Psoas muscle (tissue), 8 donors: ENCODE measurements around the gene DNPH1. TPM values are rescaled to one million over a fixed set of nuclear protein-coding genes. Genes with fewer than 3 reads are reported as not detected.

Experiments
- ATAC-seq, 4 donors: fragments of 200-7000 bp; cut with Tn5 transposase; one replicate each; pipeline ENCODE4 v1.9.1; 2020; ENCODE audit warnings: moderate library complexity in 3 of 4, mild to moderate bottlenecking in 2 of 4
- DNase-seq, 2 donors: peaks; one replicate each; pipeline ENCODE4 v3.0.0-alpha.2; 2020
- H3K27ac ChIP-seq: fragments of 200-600 bp; one replicate; pipeline ENCODE4 v1.8.0; 2022
- H3K27me3 ChIP-seq, 3 donors: fragments of 200-600 bp in 1 of 3; one replicate each; pipeline versions ENCODE4 v1.6.1 to v1.8.0; 2013 to 2022; ENCODE audit warnings: low read length in 2 of 3, mild to moderate bottlenecking in 2 of 3, moderate library complexity in 1 of 3; ENCODE audit not compliant: insufficient read depth in 3 of 3
- H3K36me3 ChIP-seq, 2 donors: fragments of 200-600 bp in 1 of 2; one replicate each; pipeline versions ENCODE4 v1.6.1 to v1.8.0; 2013 to 2022; ENCODE audit warnings: low read depth in 1 of 2, mild to moderate bottlenecking in 1 of 2, moderate library complexity in 1 of 2; ENCODE audit not compliant: insufficient read depth in 1 of 2
- H3K4me1 ChIP-seq: fragments of 200-600 bp; one replicate; pipeline ENCODE4 v1.8.0; 2022
- H3K4me3 ChIP-seq: fragments of 200-600 bp; one replicate; pipeline ENCODE4 v1.8.0; 2022; ENCODE audit warnings: mild to moderate bottlenecking
- H3K9me3 ChIP-seq: fragments of 200-600 bp; one replicate; pipeline ENCODE4 v1.8.0; 2022
- CTCF ChIP-seq: fragments of 200-600 bp; IDR thresholded peaks from one replicate; pipeline ENCODE4 v1.8.0; 2022; ENCODE audit warnings: antibody characterized with exemption
- WGBS, 3 donors: extraction: QIAGEN DNeasy Blood & Tissue Kit; methylation state at CpG; one replicate each; pipeline versions ENCODE4 v1.1.6 to v1.1.7; 2013; 5-methylcytosine and 5-hydroxymethylcytosine counted together
- intact Hi-C, 2 donors: fragments of 100-400 bp; cut with DNase I; formaldehyde crosslinking; loops; one replicate each; pipeline versions ENCODE4 v1.11.0 to v1.14.2; 2022
- polyA plus RNA-seq, 3 donors: library from polyadenylated mRNA; stranded (reverse); fragments of 200-250 nt; gene quantifications; one replicate each; pipeline ENCODE4 v1.2.3, GENCODE V29; 2013
- total RNA-seq, 4 donors: library from RNA; stranded (reverse); fragmentation: NEBNext Ultra II Directional in 2 of 4; extraction: Animal tissue kit (Norgen Biotek cat#: 25700) in 2 of 4; gene quantifications; one replicate each; pipeline versions ENCODE4 v1.2.1 to v1.2.4, GENCODE V29; 2021 to 2023
- donor health status: healthy with polysubstance abuse.
- donor health status: DM: no; HTN: no; CAD: no; lungs with moderate emphysema.
- donor health status: Bipolar disorder and iron deficiency.
- donor health status: healthy.
- donor health status: DM: yes; HTN: yes; CAD: no.
- donor health status: DM: no; HTN: no; CAD: no.
- donor health status: DM: no; HTN: no; CAD: no.
- donor health status: DM: yes; HTN: yes; CAD: no.

Gene DNPH1
- total and polyA plus RNA-seq, 7 donors = 20.7 to 83.6 (median 52.5) TPM

GRCh38 chr6:43219119-43219518 lies 10.2 kb downstream of the DNPH1 start:
- WGBS, 3 donors = 87 to 96% (median 96%) methylated on average over 3 of the region's 3 CpGs
- no peaks in the 10 kb centered on the region for H3K27me3 ChIP-seq
- intact Hi-C loops = no loop called here
- no peaks in the 10 kb centered on the region for H3K9me3 ChIP-seq
- ATAC-seq (no peak), DNase-seq (peak in 1 of 2 donors; percentile 21)
- H3K4me3 ChIP-seq = no peak overlapping the region
- no peak for TF ChIP-seq CTCF
- no peak overlapping the region for H3K27ac ChIP-seq
- H3K4me1 ChIP-seq = no peaks in the 10 kb centered on the region
- H3K36me3 ChIP-seq = peaks cover 7 to 56% of the 10 kb centered on the region in 2 donors

- Histone ChIP-seq H3K27ac (no peak overlapping the region), H3K4me1 (no peaks in the 10 kb centered on the region), H3K9me3 (no peaks in the 10 kb centered on the region), H3K36me3 (peaks cover 7 to 51% of the 10 kb centered on the region in 2 donors), H3K27me3 (no peaks in the 10 kb centered on the region), H3K4me3 (no peak overlapping the region)
- intact Hi-C loops = no loop called here
- TF ChIP-seq CTCF = no peak
- no peak for ATAC-seq
- 76 to 81% (median 78%) methylated on average over 5 of the region's 5 CpGs for WGBS, 3 donors
- DNase-seq = peak in 1 of 2 donors; percentile 27
Observed at GRCh38 chr6:43217351-43217750, 11.9 kb downstream of the DNPH1 start.

GRCh38 chr6:43216200-43216599 lies 13.1 kb downstream of the DNPH1 start:
- TF ChIP-seq CTCF = no peak
- ATAC-seq (no peak), DNase-seq (no peak)
- Histone ChIP-seq H3K27ac (no peak overlapping the region), H3K27me3 (no peaks in the 10 kb centered on the region), H3K4me1 (no peaks in the 10 kb centered on the region), H3K9me3 (no peaks in the 10 kb centered on the region), H3K4me3 (no peak overlapping the region), H3K36me3 (peaks cover 7 to 51% of the 10 kb centered on the region in 2 donors)
- intact Hi-C loops = no loop called here
- WGBS, 3 donors = 78 to 86% (median 82%) methylated on average over 12 of the region's 12 CpGs

- peak in 1 of 4 donors; percentile 42 for ATAC-seq
- intact Hi-C loops = no loop called here
- Histone ChIP-seq H3K9me3 (no peaks in the 10 kb centered on the region), H3K4me1 (no peaks in the 10 kb centered on the region), H3K27me3 (no peaks in the 10 kb centered on the region), H3K4me3 (no peak overlapping the region), H3K36me3 (peaks cover 7 to 45% of the 10 kb centered on the region in 2 donors), H3K27ac (no peak overlapping the region)
- no peak for TF ChIP-seq CTCF
- DNase-seq = peak in 1 of 2 donors; percentile 19
- WGBS, 3 donors = 96 to 97% (median 96%) methylated on average over 8 of the region's 8 CpGs
Observed at GRCh38 chr6:43215066-43215465, 14.2 kb downstream of the DNPH1 start.

- Histone ChIP-seq H3K9me3 (no peaks in the 10 kb centered on the region), H3K4me3 (no peak overlapping the region), H3K27me3 (no peaks in the 10 kb centered on the region), H3K27ac (no peak overlapping the region), H3K36me3 (peaks cover 7 to 46% of the 10 kb centered on the region in 2 donors), H3K4me1 (no peaks in the 10 kb centered on the region)
- DNase-seq = peak in 1 of 2 donors; percentile 12
- intact Hi-C loops = no loop called here
- TF ChIP-seq CTCF = no peak
- no peak for ATAC-seq
- 84 to 88% (median 88%) methylated on average over 11 of the region's 11 CpGs for WGBS, 3 donors
Observed at GRCh38 chr6:43213431-43213830, 15.8 kb downstream of the DNPH1 start.
